K562 (cell line): ENCODE results near the gene ZNF865. TPM values are rescaled to one million over a fixed set of nuclear protein-coding genes. Genes with fewer than 3 reads are reported as not detected.

Experiments
- ATAC-seq: fragments of 200-7000 bp; cut with Tn5 transposase; 3 replicates; pipeline ENCODE4 v1.9.1; 2020; ENCODE audit warnings: moderate library complexity
- BruUV-seq: library from RNA; stranded (reverse); fragments of 400-500 nt; replicated peaks from 2 replicates; lab custom pipeline; 2021; lab: Mats Ljungman, UMichigan
- CTCF ChIA-PET: fragments of 300-600 bp; formaldehyde crosslinking; extraction: SDS; loops from one replicate; lab custom pipeline; 2021; ENCODE audit warnings: low intra/inter-chr PET ratio; lab: Yijun Ruan, JAX
- POLR2A ChIA-PET: fragments of 300-600, 350-650 bp; sonication (Branson Sonifier 250); formaldehyde crosslinking; extraction: SDS; loops from one replicate; lab custom pipeline; 2021; ENCODE audit warnings: antibody characterized with exemption, inconsistent platforms; lab: Yijun Ruan, JAX
- DNase-seq, 4 experiments: peaks; one replicate each; pipeline versions ENCODE4 v3.0.0 to v3.0.0-alpha.2; 2011 to 2018; ENCODE audit warnings: low spot score in 3 of 4, mixed read lengths in 3 of 4; ENCODE audit errors: extremely low read depth in 1 of 4
- FAIRE-seq: peaks from 2 replicates; lab custom pipeline; 2011; peaks lifted over from hg19 to GRCh38; lab: Jason Lieb, UNC
- H2AFZ ChIP-seq: 2 replicates; pipeline ENCODE4 v1.6.0; 2011; ENCODE audit warnings: low read depth, low read length, control low read depth, inconsistent platforms
- H3K27ac ChIP-seq: fragments of 200-600 bp; 3 replicates; pipeline ENCODE4 v1.8.0; 2011; ENCODE audit warnings: low read depth, mild to moderate bottlenecking, control low read depth, inconsistent platforms, low read length, moderate library complexity, mixed read lengths; ENCODE audit errors: extremely low read depth
- H3K27me3 ChIP-seq, 2 experiments: fragments of 300-600 bp in 1 of 2; 2 replicates in 1 of 2; 3 replicates in 1 of 2; pipeline versions ENCODE4 v1.6.0 to v1.8.0; 2011; ENCODE audit warnings: inconsistent platforms in 2 of 2, low read length in 2 of 2, mild to moderate bottlenecking in 1 of 2, mixed read lengths in 1 of 2, moderate library complexity in 1 of 2; ENCODE audit not compliant: control insufficient read depth in 2 of 2, insufficient read depth in 2 of 2
- H3K36me3 ChIP-seq: fragments of 300-600 bp; 3 replicates; pipeline ENCODE4 v1.8.0; 2011; ENCODE audit warnings: mild to moderate bottlenecking, low read length, inconsistent platforms; ENCODE audit not compliant: control insufficient read depth, insufficient read depth
- H3K4me1 ChIP-seq, 2 experiments: fragments of 200-600 bp in 1 of 2; replicated peaks in 1 of 2; 2 replicates in 1 of 2; 3 replicates in 1 of 2; pipeline versions ENCODE4 v1.5.1 to v1.8.0; 2011; ENCODE audit warnings: inconsistent platforms in 2 of 2, low read length in 2 of 2, mild to moderate bottlenecking in 1 of 2, mixed read lengths in 1 of 2, moderate library complexity in 1 of 2; ENCODE audit not compliant: control insufficient read depth in 2 of 2, insufficient read depth in 2 of 2
- H3K4me2 ChIP-seq: 2 replicates; pipeline ENCODE4 v1.6.1; 2011; ENCODE audit warnings: low read length, control low read depth, inconsistent platforms, mixed read lengths; ENCODE audit not compliant: insufficient read depth
- H3K4me3 ChIP-seq: fragments of 200-600 bp; sonication (generic), shearing (Covaris generic); 2 replicates; pipeline ENCODE4 v1.5.1; 2016; ENCODE audit warnings: control low read depth, inconsistent platforms
- H3K79me2 ChIP-seq: fragments of 200-600 bp; 3 replicates; pipeline ENCODE4 v1.8.0; 2011; ENCODE audit warnings: low read length, inconsistent platforms; ENCODE audit not compliant: control insufficient read depth, insufficient read depth
- H3K9ac ChIP-seq, 2 experiments: 2 replicates each; pipeline versions ENCODE4 v1.6.0 to v1.6.1; 2011; ENCODE audit warnings: low read depth in 2 of 2, low read length in 2 of 2, control low read depth in 1 of 2, inconsistent platforms in 1 of 2, mild to moderate bottlenecking in 1 of 2, mixed read lengths in 1 of 2; ENCODE audit not compliant: insufficient read depth in 1 of 2
- H3K9me1 ChIP-seq: one replicate; pipeline ENCODE4 v1.6.0; 2011; ENCODE audit warnings: inconsistent platforms, mild to moderate bottlenecking, low read length, moderate library complexity; ENCODE audit not compliant: control insufficient read depth, insufficient read depth
- H3K9me3 ChIP-seq: replicated peaks from 2 replicates; pipeline ENCODE4 v1.5.1; 2011; ENCODE audit warnings: low read depth, low read length, inconsistent platforms; ENCODE audit not compliant: control insufficient read depth, insufficient read depth
- H4K20me1 ChIP-seq: replicated peaks from 2 replicates; pipeline ENCODE4 v1.6.1; 2011; ENCODE audit warnings: low read length, inconsistent platforms, mixed read lengths; ENCODE audit not compliant: control insufficient read depth, insufficient read depth
- ATF7 ChIP-seq: fragments of 450-650 bp; IDR thresholded peaks from 2 replicates; pipeline ENCODE4 v1.7.1; 2014; ENCODE audit warnings: mild to moderate bottlenecking, moderate library complexity
- CBFA2T2 ChIP-seq: fragments of 450-650 bp; conservative IDR thresholded peaks from 2 replicates; pipeline ENCODE4 v1.6.1; 2017; ENCODE audit warnings: mild to moderate bottlenecking
- NFIC ChIP-seq: fragments of 450-650 bp; IDR thresholded peaks from 2 replicates; pipeline ENCODE4 v1.6.1; 2017; ENCODE audit warnings: mild to moderate bottlenecking, inconsistent platforms
- POLR2G ChIP-seq: fragments of 200-400 bp; formaldehyde crosslinking; IDR thresholded peaks from 2 replicates; pipeline ENCODE4 v1.6.1; 2017; ENCODE audit warnings: low read depth, mild to moderate bottlenecking, antibody characterized with exemption, low read length, moderate library complexity
- PURB ChIP-seq: sonication (generic); formaldehyde crosslinking; IDR thresholded peaks from 2 replicates; pipeline ENCODE4 v1.9.0; 2021; ENCODE audit warnings: low read depth, mild to moderate bottlenecking, missing genetic modification reagents
- PYGO2 ChIP-seq: fragments of 450-650 bp; IDR thresholded peaks from 2 replicates; pipeline ENCODE4 v1.6.1; 2016; ENCODE audit warnings: mild to moderate bottlenecking, missing genetic modification characterization, moderate library complexity, missing compliant biosample characterization
- RBFOX2 ChIP-seq: fragments of 200-400 bp; formaldehyde crosslinking; IDR thresholded peaks from 2 replicates; pipeline ENCODE4 v1.6.1; 2017; ENCODE audit warnings: low read depth, mild to moderate bottlenecking, low read length, moderate library complexity
- SIN3B ChIP-seq: fragments of 450-650 bp; IDR thresholded peaks from 2 replicates; pipeline ENCODE4 v1.6.1; 2017; ENCODE audit warnings: low read depth, mild to moderate bottlenecking, moderate library complexity
- YY1 ChIP-seq, 3 experiments: IDR thresholded peaks; 2 replicates each; pipeline ENCODE4 v1.6.1; 2011; ENCODE audit warnings: low read length in 2 of 3, mild to moderate bottlenecking in 2 of 3, moderate library complexity in 2 of 3, borderline replicate concordance in 1 of 3, control low read depth in 1 of 3, low read depth in 1 of 3; ENCODE audit not compliant: insufficient read depth in 3 of 3, insufficient replicate concordance in 2 of 3, control insufficient read depth in 1 of 3, insufficient read length in 1 of 3; ENCODE audit errors: extremely low read depth in 1 of 3
- ZNF174 ChIP-seq: fragments of 250-450 bp; sonication (Bioruptor Pico); IDR thresholded peaks from 2 replicates; pipeline ENCODE4 v1.4.0; 2020; ENCODE audit warnings: mild to moderate bottlenecking
- WGBS: fragments of 100-300 bp; shearing (Covaris generic); methylation state at CpG from one replicate; pipeline ENCODE4 v1.1.6; 2016; ENCODE audit warnings: low coverage, mixed read lengths; ENCODE audit not compliant: insufficient coverage; ENCODE audit errors: missing lambda C conversion rate; 5-methylcytosine and 5-hydroxymethylcytosine counted together
- in situ Hi-C: fragments of 300-500 bp; cut with MboI; formaldehyde crosslinking; loops from 4 replicates; pipeline ENCODE4 v1.15.0; 2018; ENCODE audit warnings: inconsistent platforms, mixed read lengths
- intact Hi-C: fragments of 100-400 bp; cut with micrococcal nuclease; formaldehyde crosslinking; loops from 2 replicates; pipeline ENCODE4 v1.14.2; 2022
- polyA plus RNA-seq, 8 experiments: library from polyadenylated mRNA; depleted of rRNA in 4 of 8; stranded (reverse) in 5 of 8; unstranded in 3 of 8; fragments of >200 nt; fragmentation: Nextera tagmentation in 2 of 8; fragmentation: Illumina TruSeq in 1 of 8; extraction: Ambion mirVana in 2 of 8; extraction: Trizol in 1 of 8; gene quantifications; 2 replicates each; pipeline versions ENCODE4 v1.2.1 to v1.2.3, GENCODE V29; 2011 to 2014; ENCODE audit warnings: inconsistent platforms in 1 of 8, missing spikeins in 1 of 8
- total RNA-seq, 7 experiments: library from RNA; depleted of rRNA in 6 of 7; stranded (reverse); fragments of >200 nt in 6 of 7; fragmentation: Illumina TruSeq in 2 of 7; extraction: Trizol in 2 of 7; gene quantifications; 2 replicates each; pipeline versions ENCODE4 v1.2.1 to v1.2.3, GENCODE V29; 2011 to 2021; ENCODE audit warnings: low replicate concordance in 1 of 7
- TF ChIP-seq, protein P1 (sequence below): sonication (generic); formaldehyde crosslinking; IDR thresholded peaks from 2 replicates; pipeline ENCODE4 v1.8.0; 2022; ENCODE audit warnings: mild to moderate bottlenecking, missing genetic modification reagents, borderline replicate concordance

The ZNF865 gene
- total and polyA plus RNA-seq, 9 of the 15 experiments (the other 6 are each of a cell fraction or from before 2014, with no cell fraction given) = 0.40 to 18.8 (median 1.6) TPM; not detected in 2

DNA sequence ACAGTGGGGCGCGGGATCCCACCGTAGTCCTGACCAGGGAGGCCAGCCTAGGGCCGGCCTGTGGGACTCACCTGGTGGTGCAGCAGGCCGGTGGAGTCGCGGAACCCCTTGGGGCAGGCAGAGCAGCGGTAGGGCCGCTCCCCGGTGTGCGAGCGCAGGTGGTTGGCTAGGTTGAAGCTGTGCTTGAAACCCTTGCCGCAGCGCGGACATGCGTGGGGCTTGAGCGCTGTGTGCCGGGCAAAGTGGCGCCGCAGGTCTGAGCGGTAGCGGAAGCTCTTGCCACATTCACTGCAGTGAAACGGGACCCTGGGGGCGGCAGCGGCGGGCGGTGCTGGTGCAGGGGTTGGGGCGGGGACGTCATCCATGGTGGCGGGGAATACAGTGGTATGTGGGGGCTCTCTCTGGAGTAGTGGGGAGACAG, 7.9 kb upstream of the ZNF865 start:
- Histone ChIP-seq H4K20me1 (no peaks in the 10 kb centered on the region), H3K27me3 (no peaks in the 10 kb centered on the region), H2AFZ (no peak overlapping the region), H3K4me1 (peaks cover 13 to 23% of the 10 kb centered on the region in 2 experiments; a peak in 4 of 5 replicates), H3K9ac (no peak overlapping the region; a peak in 1 of 4 replicates), H3K27ac (no peak overlapping the region), H3K36me3 (peaks cover 32% of the 10 kb centered on the region; the same call in 2 of the 3 replicates), H3K4me2 (no peak overlapping the region), H3K4me3 (no peak overlapping the region), H3K79me2 (peaks cover 18% of the 10 kb centered on the region), H3K9me1 (no peaks in the 10 kb centered on the region), H3K9me3 (peaks cover 3% of the 10 kb centered on the region; the same call in 1 of the 2 replicates)
- no peak for TF ChIP-seq PYGO2
- no peak for TF ChIP-seq SIN3B
- no peak for TF ChIP-seq PURB (CRISPR knock-in tag)
- peak; percentile 42 for TF ChIP-seq RBFOX2
- TF ChIP-seq, protein P1, sequence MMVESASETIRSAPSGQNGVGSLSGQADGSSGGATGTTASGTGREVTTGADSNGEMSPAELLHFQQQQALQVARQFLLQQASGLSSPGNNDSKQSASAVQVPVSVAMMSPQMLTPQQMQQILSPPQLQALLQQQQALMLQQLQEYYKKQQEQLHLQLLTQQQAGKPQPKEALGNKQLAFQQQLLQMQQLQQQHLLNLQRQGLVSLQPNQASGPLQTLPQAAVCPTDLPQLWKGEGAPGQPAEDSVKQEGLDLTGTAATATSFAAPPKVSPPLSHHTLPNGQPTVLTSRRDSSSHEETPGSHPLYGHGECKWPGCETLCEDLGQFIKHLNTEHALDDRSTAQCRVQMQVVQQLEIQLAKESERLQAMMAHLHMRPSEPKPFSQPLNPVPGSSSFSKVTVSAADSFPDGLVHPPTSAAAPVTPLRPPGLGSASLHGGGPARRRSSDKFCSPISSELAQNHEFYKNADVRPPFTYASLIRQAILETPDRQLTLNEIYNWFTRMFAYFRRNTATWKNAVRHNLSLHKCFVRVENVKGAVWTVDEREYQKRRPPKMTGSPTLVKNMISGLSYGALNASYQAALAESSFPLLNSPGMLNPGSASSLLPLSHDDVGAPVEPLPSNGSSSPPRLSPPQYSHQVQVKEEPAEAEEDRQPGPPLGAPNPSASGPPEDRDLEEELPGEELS (CRISPR knock-in tag) = no peak
- no peak for TF ChIP-seq CBFA2T2
- no peak for TF ChIP-seq ZNF174
- TF ChIP-seq YY1 (IDR thresholded peaks at IDR 0.05; ENCODE audit: borderline replicate concordance in 1 of 3, control insufficient read depth in 1 of 3, extremely low read depth in 1 of 3, insufficient read depth in 3 of 3, insufficient read length in 1 of 3, insufficient replicate concordance in 2 of 3, low read depth in 1 of 3, low read length in 2 of 3) = no peak
- peak; percentile 49 for TF ChIP-seq POLR2G
- TF ChIP-seq ATF7 = no peak
- TF ChIP-seq NFIC = no peak
- POLR2A ChIA-PET = interaction anchor here (3.4 kb wide), 1 partner anchor 9 kb away, joined by 22 read pairs; no protein-coding TSS in a partner anchor
- FAIRE-seq (no peak), ATAC-seq (no peak), DNase-seq (peak in 1 of 4 experiments; percentile 1)
- in situ Hi-C loops = no loop called here
- CTCF ChIA-PET = no interaction called here
- intact Hi-C loops = no loop called here
- BruUV-seq = no TSS peak
- 98% methylated on average over 11 of the region's 30 CpGs for WGBS
